Keratinocyte (primary cell): ENCODE data around the gene AK1. TPM values are rescaled to one million over a fixed set of nuclear protein-coding genes. Genes with fewer than 3 reads are reported as not detected.
"Not testable (repeated sequence)": the region's sequence is repeated elsewhere in the genome, so short reads cannot be mapped to it uniquely, and the experiment has no call there.

Experiments
- DNase-seq: peaks from one replicate; pipeline ENCODE4 v3.0.0-alpha.2; 2011; ENCODE audit warnings: low read depth, missing footprints, low spot score
- FAIRE-seq: peaks from 2 replicates; lab custom pipeline; 2011; peaks lifted over from hg19 to GRCh38; lab: Jason Lieb, UNC
- H2AFZ ChIP-seq: 2 replicates; pipeline ENCODE4 v1.6.0; 2012; ENCODE audit warnings: low read length, control low read depth, inconsistent platforms; ENCODE audit not compliant: control insufficient read depth
- H3K27ac ChIP-seq: 2 replicates; pipeline ENCODE4 v1.5.1; 2011; ENCODE audit warnings: low read length; ENCODE audit not compliant: control insufficient read depth, insufficient read depth
- H3K27me3 ChIP-seq: 3 replicates; pipeline ENCODE4 v1.6.0; 2011; ENCODE audit warnings: low read length; ENCODE audit not compliant: control insufficient read depth, insufficient read depth; ENCODE audit errors: extremely low read depth
- H3K36me3 ChIP-seq, 2 experiments: 2 replicates in 1 of 2; 3 replicates in 1 of 2; pipeline ENCODE4 v1.5.1; 2011; ENCODE audit warnings: low read length in 2 of 2, mild to moderate bottlenecking in 1 of 2; ENCODE audit not compliant: control insufficient read depth in 2 of 2, insufficient read depth in 2 of 2; ENCODE audit errors: extremely low read depth in 1 of 2
- H3K4me1 ChIP-seq: 3 replicates; pipeline ENCODE4 v1.5.1; 2011; ENCODE audit warnings: low read length; ENCODE audit not compliant: control insufficient read depth, insufficient read depth; ENCODE audit errors: extremely low read depth
- H3K4me2 ChIP-seq: 3 replicates; pipeline ENCODE4 v1.6.0; 2011; ENCODE audit warnings: low read depth, low read length; ENCODE audit not compliant: control insufficient read depth, insufficient read depth; ENCODE audit errors: extremely low read depth
- H3K4me3 ChIP-seq, 3 experiments: fragments of 200-600 bp in 1 of 3; sonication (generic) in 1 of 3; 2 replicates in 2 of 3; 3 replicates in 1 of 3; pipeline ENCODE4 v1.5.1; 2011 to 2016; ENCODE audit warnings: low read length in 3 of 3, mild to moderate bottlenecking in 3 of 3, control low read depth in 2 of 3, inconsistent platforms in 1 of 3, low read depth in 1 of 3, mixed read lengths in 1 of 3, mixed run types in 1 of 3, moderate library complexity in 1 of 3; ENCODE audit not compliant: control insufficient read depth in 2 of 3, insufficient read depth in 2 of 3; ENCODE audit errors: extremely low read depth in 1 of 3
- H3K79me2 ChIP-seq: 2 replicates; pipeline ENCODE4 v1.6.0; 2012; ENCODE audit warnings: low read length; ENCODE audit not compliant: control insufficient read depth, insufficient read depth
- H3K9ac ChIP-seq: 3 replicates; pipeline ENCODE4 v1.6.0; 2011; ENCODE audit warnings: low read length; ENCODE audit not compliant: control insufficient read depth, insufficient read depth; ENCODE audit errors: extremely low read depth
- H3K9me1 ChIP-seq: 3 replicates; pipeline ENCODE4 v1.6.0; 2011; ENCODE audit warnings: low read length; ENCODE audit not compliant: control insufficient read depth, insufficient read depth; ENCODE audit errors: extremely low read depth
- H3K9me3 ChIP-seq: 2 replicates; pipeline ENCODE4 v1.5.1; 2012; ENCODE audit warnings: low read depth, low read length; ENCODE audit not compliant: control insufficient read depth
- H4K20me1 ChIP-seq: 3 replicates; pipeline ENCODE4 v1.6.0; 2011; ENCODE audit warnings: low read length; ENCODE audit not compliant: control insufficient read depth, insufficient read depth; ENCODE audit errors: extremely low read depth
- EZH2 ChIP-seq: IDR thresholded peaks from one replicate; pipeline ENCODE4 v1.6.1; 2012; ENCODE audit warnings: inconsistent platforms, mild to moderate bottlenecking, low read length, moderate library complexity
- dilution Hi-C: fragments of 300-500 bp; cut with MboI; formaldehyde crosslinking; loops from one replicate; pipeline ENCODE4 v1.7.0; 2020; ENCODE audit warnings: low sequenced_read_pairs; ENCODE audit not compliant: extremely low pct_ligation_motif_present
- polyA plus RNA-seq, 5 experiments: library from polyadenylated mRNA; depleted of rRNA in 3 of 5; stranded (reverse) in 3 of 5; stranded (forward) in 1 of 5; unstranded in 1 of 5; fragments of >200 nt; gene quantifications; 1 replicate in 1 of 5; 2 replicates in 3 of 5; 3 replicates in 1 of 5; pipeline versions ENCODE4 v1.2.1 to v1.2.3, GENCODE V29; 2011 to 2012; ENCODE audit warnings: missing spikeins in 2 of 5, low read depth in 1 of 5, low replicate concordance in 1 of 5
- TF ChIP-seq, protein P1 (sequence below), 3 experiments: IDR thresholded peaks in 1 of 3; conservative IDR thresholded peaks in 1 of 3; optimal IDR thresholded peaks in 1 of 3; 2 replicates in 2 of 3; 3 replicates in 1 of 3; pipeline versions ENCODE3 to v1.5.1; 2011; ENCODE audit warnings: low read length in 3 of 3, mild to moderate bottlenecking in 3 of 3, moderate library complexity in 2 of 3, control low read depth in 1 of 3, inconsistent platforms in 1 of 3; ENCODE audit not compliant: insufficient read depth in 2 of 3; ENCODE audit errors: extremely low read depth in 1 of 3

The AK1 gene
- polyA plus RNA-seq, 1 donor (not counting 4 experiments of a cell fraction or from before 2014, with no cell fraction given) = 40.2 TPM

DNA sequence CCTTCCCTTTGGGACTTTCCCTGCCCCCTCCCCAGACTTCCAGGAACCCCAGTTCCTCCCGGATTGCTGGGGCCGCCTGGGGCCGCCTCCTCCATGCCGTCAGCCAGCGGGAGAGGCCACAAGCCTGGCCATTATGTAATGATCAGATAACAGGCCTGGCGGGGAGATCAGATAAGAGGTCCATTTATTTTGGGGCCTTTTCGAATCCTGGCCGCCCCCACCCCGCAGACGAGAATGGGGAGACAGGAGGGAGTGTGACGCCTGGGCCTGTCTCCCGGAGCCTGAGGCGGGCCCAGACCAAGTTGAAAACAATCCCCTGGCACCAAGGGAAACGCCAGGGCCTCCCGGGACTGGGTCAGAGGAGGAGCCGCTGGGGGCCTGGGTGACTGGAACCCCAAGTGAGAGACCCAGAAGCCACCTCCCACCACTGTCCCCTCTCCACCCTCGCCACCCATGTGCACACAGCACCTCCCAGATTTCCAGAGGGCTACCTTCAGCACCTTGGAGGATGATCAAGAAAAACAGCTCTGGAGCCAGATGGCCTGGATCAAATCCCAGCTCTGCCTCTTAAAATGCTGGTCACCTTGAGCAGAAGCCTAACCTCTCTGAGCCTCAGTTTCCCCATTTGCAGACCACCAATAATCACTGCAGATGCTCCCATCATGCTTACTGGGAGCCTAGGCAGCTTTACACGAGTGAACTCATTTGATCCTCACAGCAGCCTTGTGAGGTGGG is 30.9 kb downstream of the AK1 start:
- no peaks in the 10 kb centered on the region for H3K36me3 ChIP-seq
- H3K27me3 ChIP-seq = no peaks in the 10 kb centered on the region
- dilution Hi-C loops = no loop called here
- H3K4me1 ChIP-seq = peaks cover 4% of the 10 kb centered on the region
- H3K79me2 ChIP-seq = no peaks in the 10 kb centered on the region
- no peak for TF ChIP-seq EZH2
- TF ChIP-seq, protein P1, sequence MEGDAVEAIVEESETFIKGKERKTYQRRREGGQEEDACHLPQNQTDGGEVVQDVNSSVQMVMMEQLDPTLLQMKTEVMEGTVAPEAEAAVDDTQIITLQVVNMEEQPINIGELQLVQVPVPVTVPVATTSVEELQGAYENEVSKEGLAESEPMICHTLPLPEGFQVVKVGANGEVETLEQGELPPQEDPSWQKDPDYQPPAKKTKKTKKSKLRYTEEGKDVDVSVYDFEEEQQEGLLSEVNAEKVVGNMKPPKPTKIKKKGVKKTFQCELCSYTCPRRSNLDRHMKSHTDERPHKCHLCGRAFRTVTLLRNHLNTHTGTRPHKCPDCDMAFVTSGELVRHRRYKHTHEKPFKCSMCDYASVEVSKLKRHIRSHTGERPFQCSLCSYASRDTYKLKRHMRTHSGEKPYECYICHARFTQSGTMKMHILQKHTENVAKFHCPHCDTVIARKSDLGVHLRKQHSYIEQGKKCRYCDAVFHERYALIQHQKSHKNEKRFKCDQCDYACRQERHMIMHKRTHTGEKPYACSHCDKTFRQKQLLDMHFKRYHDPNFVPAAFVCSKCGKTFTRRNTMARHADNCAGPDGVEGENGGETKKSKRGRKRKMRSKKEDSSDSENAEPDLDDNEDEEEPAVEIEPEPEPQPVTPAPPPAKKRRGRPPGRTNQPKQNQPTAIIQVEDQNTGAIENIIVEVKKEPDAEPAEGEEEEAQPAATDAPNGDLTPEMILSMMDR (optimal IDR thresholded peaks at IDR 0.05 in 1 of 3, IDR thresholded peaks at IDR 0.05 in 1 of 3, conservative IDR thresholded peaks at IDR 0.05 in 1 of 3; ENCODE audit: extremely low read depth in 1 of 3, insufficient read depth in 2 of 3, low read length in 3 of 3) = no peak
- H3K4me2 ChIP-seq = no peak overlapping the region
- H3K4me3 ChIP-seq = no peak overlapping the region
- no peak overlapping the region for H3K27ac ChIP-seq
- DNase-seq = no peak
- no peak for FAIRE-seq
- H3K9me1 ChIP-seq = no peaks in the 10 kb centered on the region
- H2AFZ ChIP-seq = no peak overlapping the region
- H3K9ac ChIP-seq = no peak overlapping the region
- no peaks in the 10 kb centered on the region for H4K20me1 ChIP-seq
- peaks cover 10% of the 10 kb centered on the region for H3K9me3 ChIP-seq

DNA sequence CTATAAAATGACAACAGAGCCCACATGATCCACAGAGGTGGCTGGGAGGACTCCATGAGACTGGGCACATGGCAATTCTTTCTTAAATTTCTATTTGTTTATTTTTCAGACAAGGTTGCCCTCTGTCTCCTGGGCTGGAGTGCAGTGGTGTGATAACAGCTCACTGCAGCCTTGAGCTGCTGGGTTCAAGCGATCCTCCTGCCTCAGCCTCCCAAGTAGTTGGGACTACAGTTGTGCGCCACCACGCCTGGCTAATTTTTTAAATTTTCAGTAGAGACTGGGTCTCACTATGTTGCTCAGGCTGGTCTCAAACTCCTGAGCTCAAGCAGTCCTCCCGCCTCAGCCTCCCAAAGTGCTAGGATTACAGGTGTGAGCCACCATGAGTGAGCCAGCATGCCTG is 31.9 kb downstream of the AK1 start:
- H3K4me1 ChIP-seq, H3K79me2 ChIP-seq, H3K4me3 ChIP-seq, FAIRE-seq, H3K27me3 ChIP-seq, dilution Hi-C loops, H3K4me2 ChIP-seq, H4K20me1 ChIP-seq, H3K36me3 ChIP-seq, H3K27ac ChIP-seq, H3K9me1 ChIP-seq, H3K9me3 ChIP-seq, H2AFZ ChIP-seq, H3K9ac ChIP-seq, DNase-seq: not testable (repeated sequence)
